T-helper 2 cell treated with Interferon-gamma antibody and Interleukin-4, amounts not matched to agents 100 ng/mL and 5 ng/mL, for 36 hours (primary cell): Measurements from ENCODE around the gene CEACAM16. TPM values are rescaled to one million over a fixed set of nuclear protein-coding genes. Genes with fewer than 3 reads are reported as not detected.

Source experiments
- intact Hi-C: fragments of 100-400 bp; cut with micrococcal nuclease; formaldehyde crosslinking; loops from one replicate; pipeline ENCODE4 v1.15.1; 2023
- total RNA-seq: library from RNA; stranded (reverse); gene quantifications from 2 replicates; pipeline ENCODE4 v1.2.3, GENCODE V29; 2022

CEACAM16 gene
- total RNA-seq, 1 donor from 2014 or later, result not detected

- intact Hi-C loops, result loop anchor here (1.0 to 2.0 kb wide), 3 partner anchors 29 to 46 kb away; no protein-coding TSS in a partner anchor
These were observed 25.0 kb downstream of the CEACAM16 start for GRCh38 chr19:44723952-44724319.

- intact Hi-C loops, result loop anchor here (2.0 kb wide), 1 partner anchor 28 kb away; no protein-coding TSS in a partner anchor
These were observed 26.3 kb downstream of the CEACAM16 start for GRCh38 chr19:44725251-44725650.

DNA sequence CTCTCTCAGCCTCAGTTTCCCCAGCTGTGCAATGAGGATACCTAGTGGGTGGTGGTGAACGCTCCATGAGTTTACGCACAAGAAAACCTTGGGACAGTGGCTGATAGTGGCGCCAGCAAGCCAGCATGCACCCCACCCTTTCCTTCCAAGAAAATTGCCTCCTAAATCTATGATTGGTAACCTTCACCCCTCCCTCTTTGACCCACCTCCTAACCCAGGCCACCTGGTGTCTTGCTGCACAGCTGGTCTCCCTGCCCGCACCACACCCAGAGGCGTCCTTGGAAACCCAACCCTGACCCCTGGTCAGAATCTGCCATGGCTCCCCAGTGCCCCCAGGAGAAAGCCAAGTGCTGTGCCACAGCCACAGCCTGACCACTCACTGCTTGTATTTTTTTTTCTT lies 26.7 kb downstream of the CEACAM16 start:
- intact Hi-C loops, result loop anchor here (2.0 kb wide), 1 partner anchor 27 kb away; no protein-coding TSS in a partner anchor

DNA sequence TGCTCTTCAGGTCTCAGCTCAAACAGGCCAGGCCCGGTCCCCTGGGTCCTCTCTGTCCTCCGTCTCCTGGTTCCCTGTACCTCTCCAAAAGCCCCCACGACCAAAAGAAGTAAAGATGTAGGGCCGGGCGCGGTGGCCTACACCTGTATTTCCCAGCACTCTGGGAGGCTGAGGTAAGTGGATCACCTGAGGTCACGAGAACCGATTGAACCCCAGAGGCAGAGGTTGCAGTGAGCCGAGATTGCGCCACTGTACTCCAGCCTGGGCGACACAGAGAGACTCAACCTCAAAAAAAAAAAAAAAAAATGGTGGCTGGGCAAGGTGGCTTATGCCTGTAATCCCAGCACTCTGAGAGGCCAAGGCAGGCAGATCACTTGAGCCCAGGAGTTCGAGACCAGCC lies 27.5 kb downstream of the CEACAM16 start:
- intact Hi-C loops, result no loop called here

GRCh38 chr19:44728178-44728577 lies 29.2 kb downstream of the CEACAM16 start:
- intact Hi-C loops, result no loop called here

GRCh38 chr19:44729516-44730033 lies 30.6 kb downstream of the CEACAM16 start:
- intact Hi-C loops, result no loop called here

- intact Hi-C loops, result no loop called here
These were observed 32.1 kb downstream of the CEACAM16 start for GRCh38 chr19:44731081-44731480.

DNA sequence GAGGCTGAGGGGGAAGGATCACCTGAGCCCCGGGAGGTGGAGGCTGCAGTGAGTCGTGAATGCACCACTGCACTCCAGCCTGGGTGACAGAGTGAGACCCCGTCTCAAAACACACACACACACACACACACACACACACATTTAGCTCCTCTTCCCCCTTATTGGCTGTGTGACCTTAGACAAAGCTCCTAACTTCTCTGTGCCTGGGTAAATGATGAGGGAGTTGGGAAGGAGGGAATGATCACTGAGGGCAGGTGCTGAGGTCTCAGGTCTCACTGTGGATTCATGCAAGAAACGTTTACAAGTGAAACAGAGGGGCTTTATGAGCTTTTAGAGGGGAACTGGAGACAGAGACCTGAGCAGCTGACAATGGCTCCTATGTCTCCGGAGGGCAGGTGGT lies 32.7 kb downstream of the CEACAM16 start:
- intact Hi-C loops, result no loop called here

- intact Hi-C loops, result no loop called here
These were observed 33.5 kb downstream of the CEACAM16 start for GRCh38 chr19:44732235-44733014.

DNA sequence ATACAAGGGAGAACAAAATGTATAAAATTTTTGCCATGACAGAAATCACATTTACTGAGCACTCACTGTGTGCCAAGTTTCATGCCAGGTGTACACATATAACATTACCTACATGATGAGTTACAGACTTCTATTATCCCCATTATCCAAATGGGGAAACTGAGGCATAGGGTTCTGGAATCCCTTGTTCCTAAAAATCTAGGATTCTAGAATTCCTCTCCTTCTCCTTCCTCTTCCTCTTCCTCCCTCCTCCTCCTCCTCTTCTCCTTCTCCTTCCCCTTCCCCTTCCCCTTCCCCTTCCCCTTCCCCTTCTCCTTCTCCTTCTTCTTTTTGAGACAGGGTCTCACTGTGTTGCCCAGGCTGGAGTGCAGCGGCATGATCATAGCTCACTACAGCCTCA lies 35.4 kb downstream of the CEACAM16 start:
- intact Hi-C loops, result no loop called here

DNA sequence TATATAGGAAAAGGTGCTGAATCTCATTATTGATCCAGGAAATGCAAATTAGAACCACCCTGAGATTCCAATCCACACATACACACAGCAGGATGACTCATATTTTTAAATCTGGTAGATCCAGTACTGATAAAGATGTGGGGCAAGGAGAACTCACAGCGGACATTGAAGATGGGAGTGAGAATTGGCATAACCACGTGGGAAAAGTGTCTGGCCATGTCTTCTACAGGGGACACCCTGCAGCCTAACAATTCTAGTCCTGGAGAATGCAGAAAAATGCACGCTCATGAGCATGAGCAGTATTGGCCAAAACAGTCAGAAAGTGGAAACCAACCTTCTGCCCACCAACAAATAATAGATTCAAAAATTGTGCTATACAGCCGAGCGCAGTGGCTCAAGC lies 36.1 kb downstream of the CEACAM16 start:
- intact Hi-C loops, result no loop called here

- intact Hi-C loops, result no loop called here
These were observed 38.5 kb downstream of the CEACAM16 start for GRCh38 chr19:44737238-44738071.

DNA sequence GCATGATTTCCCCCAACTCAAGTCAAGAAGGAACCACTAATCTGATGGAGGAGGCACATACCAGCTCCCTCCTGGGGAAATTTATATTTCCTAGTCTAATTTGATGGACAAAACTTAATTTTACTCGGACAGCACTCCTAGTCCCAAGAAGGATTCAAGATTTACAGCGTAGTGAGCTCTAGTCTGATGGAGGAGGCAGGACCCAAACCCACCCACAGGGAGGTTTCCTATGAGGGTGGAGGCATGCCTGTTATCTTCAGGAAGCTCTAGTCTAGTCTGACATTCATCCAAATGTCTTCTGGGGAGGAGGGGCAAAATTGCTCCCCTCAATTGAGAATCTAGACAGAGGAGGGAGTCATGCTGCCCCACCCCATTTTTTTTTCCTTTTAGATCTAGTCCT lies 39.2 kb downstream of the CEACAM16 start:
- intact Hi-C loops, result no loop called here

DNA sequence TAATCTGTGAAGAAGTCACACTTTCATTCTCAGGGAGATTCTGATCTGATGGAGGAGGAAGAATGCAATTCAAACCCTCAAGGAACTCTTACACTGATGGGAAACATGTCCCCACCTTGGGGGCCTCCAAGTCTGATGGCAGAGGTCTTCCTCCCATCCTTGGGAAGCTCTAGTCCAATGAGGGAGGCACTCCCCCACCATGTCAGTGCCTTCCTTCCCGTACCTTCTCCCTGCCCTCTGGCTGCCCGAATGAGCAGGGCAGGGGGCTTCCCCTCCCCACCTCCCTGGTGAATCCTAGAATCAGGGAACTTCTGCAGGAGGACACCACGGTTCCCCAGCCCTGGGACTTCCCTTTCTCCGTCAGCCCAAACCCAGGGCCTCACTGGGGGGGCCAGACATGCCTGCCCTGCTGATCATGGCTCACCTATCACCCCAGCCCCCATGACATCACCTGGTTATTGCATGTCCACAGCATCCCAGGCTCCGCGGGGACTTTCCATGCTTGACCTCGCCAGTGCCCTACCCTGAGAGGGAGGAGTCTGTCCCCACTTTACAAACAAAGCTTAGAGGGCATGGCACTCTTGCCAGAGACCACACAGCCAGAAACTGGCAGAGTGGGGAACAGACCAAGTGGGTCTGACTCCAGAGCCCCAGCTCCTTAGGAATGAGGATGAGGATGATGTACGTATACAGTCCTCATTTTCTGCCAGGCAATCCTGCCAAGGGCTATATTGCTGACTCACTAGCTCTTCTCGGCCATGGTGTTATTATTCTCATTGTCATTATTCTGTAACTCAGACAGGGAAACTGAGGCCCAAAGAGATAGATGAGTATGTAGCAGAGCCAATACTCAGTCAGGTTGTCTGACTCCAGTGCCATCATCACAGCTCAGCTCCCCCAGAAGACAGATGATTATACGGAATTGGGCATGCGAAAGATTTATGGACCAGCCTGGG lies 39.9 kb downstream of the CEACAM16 start:
- intact Hi-C loops, result no loop called here

DNA sequence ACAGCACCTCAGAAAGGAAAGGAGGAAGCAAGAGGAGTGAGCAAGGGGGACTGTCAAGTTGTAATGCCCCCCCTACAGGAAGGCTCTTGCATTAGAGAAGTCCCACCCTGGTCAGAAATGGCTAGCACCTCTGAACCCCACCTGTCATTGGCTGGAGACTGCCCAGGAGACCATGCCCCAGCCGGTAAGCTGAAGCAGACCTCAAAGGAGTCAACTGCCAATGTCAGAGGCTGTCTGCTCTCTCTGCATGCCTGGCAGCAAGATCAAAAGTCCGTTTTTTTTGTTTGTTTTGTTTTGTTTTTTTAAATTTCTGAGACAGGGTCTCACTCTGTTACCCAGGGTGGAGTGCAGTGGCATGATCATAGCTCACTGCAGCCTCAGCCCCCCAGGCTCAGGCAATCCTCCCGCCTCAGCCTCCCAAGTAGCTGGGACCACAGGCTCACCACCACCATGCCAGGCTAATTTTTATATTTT lies 41.4 kb downstream of the CEACAM16 start:
- intact Hi-C loops, result no loop called here

DNA sequence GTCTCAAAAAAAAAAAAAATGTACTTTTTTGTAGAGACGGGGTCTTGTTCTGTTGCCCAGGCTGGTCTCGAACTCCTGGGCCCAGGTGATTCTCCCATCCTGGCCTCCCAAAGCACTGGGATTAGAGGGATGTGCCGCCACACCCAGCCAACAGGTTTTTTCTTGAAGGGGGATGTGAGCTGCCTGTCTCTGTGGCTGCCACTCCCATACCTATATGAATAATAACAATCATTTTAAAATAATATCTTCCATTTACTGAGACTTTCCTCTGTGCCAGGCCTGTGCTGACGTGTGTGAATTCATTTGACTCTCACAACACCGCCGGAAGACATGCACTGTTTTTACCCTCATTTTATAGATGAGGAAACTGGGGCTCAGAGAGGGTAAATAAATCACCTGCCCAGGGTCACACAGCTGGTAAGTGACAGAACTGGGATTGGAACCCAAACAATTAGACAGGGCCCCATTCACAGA lies 42.3 kb downstream of the CEACAM16 start:
- intact Hi-C loops, result no loop called here

- intact Hi-C loops, result no loop called here
These were observed 42.9 kb downstream of the CEACAM16 start for GRCh38 chr19:44741841-44742329.

DNA sequence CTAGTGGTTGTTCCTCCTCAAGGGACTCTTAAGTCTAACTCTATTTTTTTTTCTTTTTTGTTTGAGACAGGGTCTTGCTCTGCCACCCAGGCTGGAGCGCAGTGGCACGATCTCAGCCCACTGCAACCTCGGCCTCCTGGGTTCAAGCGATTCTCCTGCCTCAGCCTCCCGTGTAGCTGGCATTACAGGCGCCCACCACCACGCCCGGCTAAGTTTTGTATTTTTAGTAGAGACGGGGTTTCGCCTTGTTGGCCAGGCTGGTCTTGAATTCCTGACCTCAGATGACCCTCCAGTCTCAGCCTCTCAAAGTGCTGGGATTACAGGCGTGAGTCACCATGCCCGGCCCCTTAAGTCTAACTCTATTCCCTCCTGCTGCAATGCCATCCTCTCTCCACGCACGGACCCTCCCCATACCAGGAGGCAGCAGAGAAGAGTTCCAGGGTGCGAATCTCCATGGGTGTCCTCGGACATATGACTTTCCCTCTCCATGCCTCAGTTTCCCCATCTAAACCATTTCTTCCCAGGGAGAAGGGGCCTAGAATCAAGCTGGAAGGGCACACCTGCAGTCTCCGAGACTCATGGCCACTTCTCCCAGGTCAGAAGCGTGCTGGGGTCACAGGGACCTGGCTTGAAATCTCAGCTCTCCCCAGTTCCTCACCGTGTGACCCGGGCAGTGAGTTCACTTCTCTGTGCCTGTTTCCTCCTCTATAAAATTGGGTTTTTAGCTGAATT lies 43.5 kb downstream of the CEACAM16 start:
- intact Hi-C loops, result no loop called here

GRCh38 chr19:44744871-44745332 lies 46.0 kb downstream of the CEACAM16 start:
- intact Hi-C loops, result no loop called here

- intact Hi-C loops, result no loop called here
These were observed 46.4 kb downstream of the CEACAM16 start for GRCh38 chr19:44745341-44745831.
